Fibroblast of skin of right quadriceps (primary cell): ENCODE results near the gene CLDND2.
"Not testable (repeated sequence)": the region's sequence is repeated elsewhere in the genome, so short reads cannot be mapped to it uniquely, and the experiment has no call there.

Experiments used
- DNase-seq: peaks from one replicate; pipeline ENCODE4 v3.0.0-alpha.2; 2013

Gene CLDND2, protein sequence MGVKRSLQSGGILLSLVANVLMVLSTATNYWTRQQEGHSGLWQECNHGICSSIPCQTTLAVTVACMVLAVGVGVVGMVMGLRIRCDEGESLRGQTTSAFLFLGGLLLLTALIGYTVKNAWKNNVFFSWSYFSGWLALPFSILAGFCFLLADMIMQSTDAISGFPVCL

DNA sequence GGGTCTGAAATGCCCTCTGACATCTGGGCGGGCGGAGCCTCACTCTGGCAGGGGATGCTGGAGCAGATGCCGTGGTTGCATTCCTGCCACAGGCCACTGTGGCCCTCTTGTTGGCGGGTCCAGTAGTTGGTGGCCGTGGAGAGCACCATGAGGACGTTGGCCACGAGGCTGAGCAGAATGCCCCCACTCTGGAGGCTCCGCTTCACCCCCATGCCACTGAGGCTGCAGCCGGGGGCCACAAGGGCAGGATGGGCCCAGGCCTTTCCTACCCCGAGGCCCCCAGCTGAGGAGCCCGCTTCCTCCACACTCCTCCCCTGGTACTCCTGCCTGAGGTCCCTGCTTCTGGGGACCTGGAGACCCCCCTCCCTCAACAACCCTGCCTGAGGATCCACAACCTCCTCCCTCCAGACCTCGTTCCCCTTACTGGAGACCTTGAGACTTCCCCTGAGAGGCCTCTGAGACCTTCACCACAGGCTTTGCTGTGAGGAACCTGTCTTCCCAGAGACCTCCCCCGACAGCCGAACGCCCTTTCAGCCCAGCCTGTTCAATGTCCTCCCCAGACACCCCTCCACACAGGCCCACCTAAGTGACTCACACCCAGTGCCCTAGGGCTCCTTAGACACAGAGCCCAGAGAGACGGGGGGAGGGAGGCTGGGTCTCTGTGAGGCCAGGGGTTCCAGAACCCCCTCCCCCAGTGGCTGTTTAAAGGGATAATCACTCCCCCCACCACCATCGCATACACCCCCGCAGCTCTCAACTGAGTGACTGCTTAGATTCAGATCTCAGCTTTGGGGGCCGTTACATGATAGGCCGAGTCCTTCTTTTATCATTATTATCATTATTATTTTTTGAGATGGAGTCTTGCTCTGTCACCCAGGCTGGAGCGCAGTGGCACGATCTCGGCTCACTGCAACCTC, at the start of gene CLDND2:
TSS of gene CLDND2 (minus strand) at position 638 of the 917 bp plus-strand sequence. CDS start at position 212, 426 bp downstream.
- DNase-seq, result no peak

DNA sequence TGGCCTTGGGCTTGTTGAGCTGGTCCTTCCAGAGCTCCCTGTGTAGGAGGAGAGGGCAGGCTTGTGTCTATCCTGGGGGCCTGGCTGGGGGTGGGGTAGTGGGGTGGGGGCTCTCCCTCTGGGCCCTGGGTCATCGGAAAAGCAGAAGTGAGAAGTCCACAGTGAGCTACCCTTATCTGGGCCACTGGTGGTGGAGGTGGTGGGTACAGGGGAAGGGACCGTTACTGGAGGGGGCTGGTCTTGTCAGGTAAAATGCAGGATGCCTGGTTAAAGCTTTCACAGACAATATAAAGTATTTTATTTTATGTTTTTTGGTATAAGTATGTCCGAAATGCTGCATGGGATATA, 49.0 kb upstream of the CLDND2 start:
- no peak for DNase-seq

DNA sequence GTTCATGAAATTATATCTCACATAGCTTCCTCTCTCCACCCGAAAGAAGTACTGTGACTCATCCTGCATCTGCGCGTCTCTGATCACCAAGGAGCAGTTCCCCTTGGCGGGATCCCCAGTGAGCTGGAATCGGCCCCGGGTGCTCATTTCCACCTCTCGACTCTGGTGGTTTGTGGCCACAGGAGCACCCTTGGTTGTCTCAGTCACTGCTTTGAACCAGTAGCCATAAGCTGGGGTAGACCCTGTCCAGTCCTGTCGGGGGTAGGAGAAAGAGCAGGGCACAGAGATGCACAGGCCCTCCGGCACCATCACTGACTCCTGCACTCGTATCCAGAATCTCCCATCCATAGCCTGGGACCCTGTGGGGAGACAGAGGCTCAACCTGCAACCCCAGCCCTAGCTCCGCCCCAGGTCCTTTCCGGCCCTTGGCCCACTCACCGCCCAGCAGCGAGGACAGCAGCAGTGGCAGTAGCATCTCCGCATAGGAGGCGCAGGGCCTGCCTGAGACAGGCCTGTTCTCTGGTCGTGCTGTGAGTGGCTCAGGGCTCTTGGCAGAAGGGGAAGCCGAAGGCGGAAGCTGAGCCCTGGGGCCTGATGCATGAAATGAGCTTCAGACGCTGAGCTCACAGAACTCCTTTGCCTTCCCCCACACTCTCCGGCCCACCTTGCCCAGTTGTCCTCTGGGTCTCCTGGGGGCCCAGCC, 48.5 kb upstream of the CLDND2 start, which contains the start of gene SIGLEC10:
TSS of gene SIGLEC10 (minus strand) at position 536 of the 703 bp plus-strand sequence. CDS start at position 475, 61 bp downstream.
- DNase-seq, result no peak

DNA sequence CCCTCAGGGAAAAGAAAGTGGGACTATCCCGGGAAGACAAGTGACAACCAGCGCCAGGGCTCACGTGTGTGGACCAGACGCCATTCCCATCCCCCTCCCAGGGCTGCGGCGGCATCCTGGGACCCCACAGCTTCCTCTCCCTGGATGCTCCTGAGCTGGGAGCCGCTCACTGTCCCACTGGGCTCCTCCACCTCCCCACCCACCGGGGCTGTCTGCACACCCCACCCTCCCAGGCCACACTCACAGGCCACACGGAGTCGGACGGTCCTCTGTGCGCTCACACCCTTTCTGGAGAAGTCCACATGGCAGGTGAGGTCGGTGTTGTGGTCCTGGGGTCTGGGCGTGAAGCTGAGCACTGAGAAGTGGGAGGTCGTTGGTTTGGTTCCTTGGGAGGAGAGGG, 47.6 kb upstream of the CLDND2 start:
- not testable (repeated sequence) for DNase-seq

DNA sequence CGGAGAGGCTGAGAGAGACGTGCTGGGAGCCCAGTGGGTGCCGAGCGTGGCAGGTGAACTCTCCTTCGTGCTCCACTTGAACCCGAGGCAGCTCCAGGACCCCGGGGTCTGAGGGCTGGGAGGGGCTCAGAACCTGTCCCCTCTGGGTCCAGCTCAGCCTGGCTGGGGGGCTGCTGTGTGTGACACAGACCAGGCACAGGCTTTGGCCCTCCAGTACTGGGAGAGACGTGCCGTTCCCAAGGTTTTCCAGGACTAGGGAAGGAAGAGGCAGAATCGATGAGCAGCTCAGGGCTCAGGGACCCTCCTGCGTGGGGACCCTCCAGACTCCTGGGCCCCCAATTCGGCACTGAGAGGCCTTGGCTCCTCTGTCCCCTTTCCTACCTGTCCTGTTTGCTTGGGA, 46.4 kb upstream of the CLDND2 start:
- DNase-seq, result no peak

DNA sequence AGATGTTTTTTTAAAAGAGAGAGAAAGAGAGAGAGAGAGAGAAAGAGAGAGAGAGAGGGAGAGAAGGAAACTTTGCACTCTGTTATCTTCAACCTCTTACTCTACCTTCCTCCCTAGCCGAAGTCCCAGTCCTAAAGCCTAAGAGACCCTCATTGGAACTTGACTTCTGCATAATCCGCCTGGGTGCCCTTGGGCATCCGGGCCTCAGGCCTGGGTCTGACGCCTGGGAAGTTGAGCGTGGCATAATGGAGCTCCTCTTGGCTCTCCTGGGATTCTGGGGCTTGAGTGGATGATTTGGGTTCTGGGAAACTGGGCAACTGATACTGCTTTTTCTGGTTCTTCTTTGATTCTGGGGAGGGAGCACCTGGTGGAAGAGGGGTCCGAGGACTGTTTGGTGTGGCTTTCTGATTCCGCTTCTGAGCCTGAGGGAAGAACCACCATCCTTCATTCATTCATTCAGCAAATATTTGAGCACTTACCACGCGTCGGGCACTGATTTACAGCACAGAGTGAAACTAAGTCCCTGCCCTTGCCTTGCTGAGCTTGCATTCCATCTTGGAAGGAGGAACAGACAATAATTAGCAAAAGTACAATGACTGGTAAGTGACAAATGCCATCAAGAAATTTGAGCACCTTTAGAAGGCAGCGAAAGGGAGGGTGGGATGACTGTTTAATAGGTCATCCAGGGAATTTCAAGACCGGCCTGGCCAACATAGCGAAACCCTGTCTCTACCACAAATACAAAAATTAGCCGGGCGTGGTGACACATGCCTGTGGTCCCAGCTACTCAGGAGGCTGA, 42.3 kb upstream of the CLDND2 start:
- no peak for DNase-seq

DNA sequence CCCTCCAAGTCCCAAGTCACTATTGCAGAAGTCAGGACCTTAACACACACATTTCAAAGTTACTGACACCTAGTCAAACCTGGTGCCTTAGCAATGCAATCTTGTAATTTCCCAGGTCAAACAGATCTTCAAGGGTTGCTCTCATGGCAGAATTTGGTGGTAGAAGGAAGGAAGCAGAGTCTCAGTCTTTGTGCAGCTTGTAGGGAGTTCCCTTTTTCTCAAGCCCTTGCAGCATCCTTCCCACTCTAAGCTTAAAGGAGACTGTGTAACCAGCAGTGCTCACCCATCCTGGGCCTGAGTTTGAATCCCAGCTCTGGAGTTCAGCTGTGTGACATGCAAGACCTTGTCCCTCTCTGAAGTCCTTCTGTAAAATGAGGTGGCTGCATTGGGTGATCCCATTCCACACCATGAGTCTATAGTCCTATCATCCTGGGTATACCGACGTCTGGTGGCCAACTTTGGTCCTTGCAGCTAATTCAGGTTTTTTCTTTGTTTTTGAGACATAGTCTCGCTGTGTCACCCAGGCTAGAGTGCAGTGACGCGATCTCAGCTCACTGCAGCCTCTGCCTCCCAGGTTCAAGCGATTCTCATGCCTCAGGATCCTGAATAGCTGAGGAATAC, 38.8 kb upstream of the CLDND2 start:
- DNase-seq, result no peak

DNA sequence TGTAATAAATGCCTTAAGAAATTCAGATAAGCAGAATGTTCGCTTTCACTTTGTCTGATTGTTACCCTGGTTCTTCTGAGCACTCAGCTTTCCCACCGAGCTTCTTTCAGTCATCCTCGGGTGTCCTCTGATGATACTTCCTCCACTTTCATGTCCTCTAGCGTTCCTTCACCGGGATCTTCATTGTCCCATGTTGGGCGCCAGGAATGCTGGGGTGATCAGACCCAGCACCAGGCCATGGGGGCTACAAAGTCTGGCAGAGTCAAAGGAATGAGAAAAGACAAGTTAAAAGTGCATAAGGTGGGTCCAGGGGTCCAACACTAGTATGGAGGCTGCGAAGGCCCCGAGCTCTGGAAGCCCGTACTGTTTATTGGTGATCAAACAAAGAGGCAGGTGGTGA, 33.3 kb upstream of the CLDND2 start:
- DNase-seq, result no peak

DNA sequence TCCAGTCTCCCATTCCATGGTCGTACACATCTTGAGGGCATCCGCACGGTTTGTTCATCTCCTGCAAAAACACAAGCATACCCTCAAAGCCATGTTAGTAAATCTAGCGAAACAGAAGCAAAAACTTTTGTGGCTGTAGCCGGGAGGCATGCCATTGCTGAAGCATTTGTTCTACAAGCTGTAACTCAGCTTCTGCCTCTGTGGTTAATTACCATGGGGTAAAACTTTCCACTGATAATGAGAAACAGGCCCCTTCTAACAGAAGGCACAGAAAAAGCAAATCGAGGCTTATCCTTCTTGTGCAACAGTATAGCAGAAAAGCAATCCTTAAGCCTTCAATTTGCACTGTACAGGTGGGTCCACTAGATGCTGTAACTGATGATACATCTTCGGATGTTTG, 31.1 kb upstream of the CLDND2 start:
- not testable (repeated sequence) for DNase-seq

DNA sequence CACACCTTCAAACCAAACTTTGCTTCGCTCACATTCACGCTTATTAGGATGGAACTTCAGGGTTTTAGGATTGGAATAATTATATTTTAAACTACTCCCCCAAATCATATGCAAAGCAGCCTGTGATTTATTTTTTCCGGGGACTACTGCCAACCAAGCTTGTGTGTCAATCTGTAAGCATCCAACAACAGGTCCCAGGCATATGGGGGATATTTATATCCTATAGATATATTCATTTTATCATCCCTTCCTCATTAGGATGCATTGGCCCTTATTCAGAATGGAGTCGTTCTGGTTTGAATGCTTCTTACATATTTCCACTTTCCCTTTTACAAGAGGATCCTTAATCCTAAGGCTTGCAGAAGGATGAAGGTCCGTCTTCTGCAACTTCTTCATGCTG, 30.4 kb upstream of the CLDND2 start:
- DNase-seq, result no peak

DNA sequence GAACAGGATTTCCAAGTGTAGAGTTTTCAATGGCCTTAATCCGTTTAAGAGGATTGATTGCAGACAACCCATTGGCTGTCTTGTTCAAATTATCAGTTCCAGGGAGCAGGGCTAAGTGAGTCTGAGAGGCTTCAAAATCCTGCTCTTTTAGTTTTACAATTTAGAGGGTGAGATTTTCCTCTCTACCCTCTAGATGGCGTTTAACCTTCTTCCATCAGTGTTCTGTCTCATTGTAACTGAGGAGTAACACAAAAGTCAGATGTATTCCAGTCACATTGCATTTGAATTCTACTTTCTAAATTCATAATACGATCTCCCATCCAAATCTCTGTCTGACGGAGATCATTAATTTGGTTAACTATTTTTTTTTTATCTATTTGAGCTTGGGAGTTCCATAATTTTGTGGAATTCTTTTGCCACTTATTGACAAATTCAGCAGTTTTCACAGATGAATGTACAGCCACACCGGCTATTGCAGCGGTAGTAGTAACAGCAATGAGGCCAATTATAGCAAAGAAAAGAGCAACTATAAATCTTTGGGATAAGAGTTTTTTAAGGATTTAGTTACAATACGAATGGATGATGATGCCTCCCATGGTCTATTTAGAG, 29.4 kb upstream of the CLDND2 start:
- peak; percentile 9 for DNase-seq

DNA sequence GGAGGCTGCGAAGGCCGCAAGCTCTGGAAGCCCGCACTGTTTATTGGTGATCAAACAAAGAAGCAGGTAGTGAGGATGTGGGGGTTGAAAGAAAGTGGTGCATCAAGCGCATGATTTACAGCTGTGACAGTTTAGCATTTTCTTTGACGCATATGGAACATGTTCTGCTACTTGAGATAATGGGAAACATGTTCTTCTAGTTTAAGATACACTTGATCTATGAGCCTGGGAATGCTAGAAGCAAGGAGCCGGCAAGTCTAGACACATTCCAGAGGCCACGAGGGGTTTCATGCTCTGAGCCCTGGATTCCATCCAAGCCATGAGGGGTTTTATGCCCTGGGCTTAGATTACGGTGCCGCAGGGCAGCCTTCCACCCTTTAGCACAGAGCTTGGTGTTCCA, 28.6 kb upstream of the CLDND2 start:
- DNase-seq, result peak; percentile 47

DNA sequence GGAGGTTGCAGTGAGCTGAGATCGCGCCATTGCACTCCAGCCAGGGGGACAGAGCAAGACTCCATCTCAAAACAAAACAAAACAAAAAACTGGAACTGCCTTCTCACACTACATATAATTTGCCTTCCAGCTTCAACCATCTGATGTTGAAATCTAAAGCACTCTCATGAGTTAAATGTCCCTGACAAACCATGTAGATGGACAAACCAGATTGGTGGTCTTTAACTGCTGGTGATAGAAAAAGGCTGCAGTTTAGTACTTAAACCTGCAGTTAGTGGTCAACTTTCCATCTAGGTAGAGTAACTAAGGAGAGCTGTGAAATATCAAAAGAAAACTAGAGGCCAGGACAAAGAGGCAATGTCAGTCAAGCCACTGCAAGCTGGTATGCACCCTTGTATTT, 27.4 kb upstream of the CLDND2 start:
- no peak for DNase-seq

DNA sequence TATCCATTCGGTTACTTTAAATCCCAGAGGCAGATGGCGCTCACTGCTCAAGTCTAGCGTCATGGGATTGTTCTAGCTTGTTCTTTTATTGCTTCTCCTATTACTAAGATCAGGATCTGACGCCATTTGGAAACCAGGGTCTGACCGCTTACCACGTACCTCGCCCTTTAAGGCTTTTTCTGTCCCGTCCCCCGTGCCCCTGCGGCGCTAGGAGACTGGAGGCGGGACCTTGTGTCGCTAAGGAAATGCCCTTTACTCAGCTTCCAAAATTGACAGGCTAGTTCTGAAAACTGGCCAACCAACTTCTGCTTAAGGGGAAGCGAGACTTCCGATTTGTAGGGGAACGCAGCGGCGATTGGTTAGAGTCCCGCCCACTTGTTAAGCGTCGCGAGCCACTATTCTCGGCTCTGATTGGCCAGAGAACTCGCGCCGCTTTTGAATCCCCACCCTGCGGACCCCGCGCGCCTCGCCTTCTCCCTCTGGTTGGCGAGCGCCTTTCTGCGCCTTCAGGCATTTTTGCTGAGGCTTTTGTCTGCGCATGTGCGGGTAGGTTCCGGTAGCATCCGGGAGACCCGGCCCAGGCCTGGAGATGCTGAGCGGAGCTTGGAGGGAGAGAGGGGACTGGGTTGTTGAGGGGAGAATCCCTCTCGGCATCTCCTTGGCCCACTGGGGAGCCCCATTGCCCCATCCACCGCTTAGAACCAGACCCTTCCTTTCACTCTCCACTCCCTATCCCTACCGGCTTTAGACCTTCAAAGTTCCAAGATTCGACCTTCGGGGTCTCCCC, 25.4 kb upstream of the CLDND2 start:
- peak; percentile 99 for DNase-seq

DNA sequence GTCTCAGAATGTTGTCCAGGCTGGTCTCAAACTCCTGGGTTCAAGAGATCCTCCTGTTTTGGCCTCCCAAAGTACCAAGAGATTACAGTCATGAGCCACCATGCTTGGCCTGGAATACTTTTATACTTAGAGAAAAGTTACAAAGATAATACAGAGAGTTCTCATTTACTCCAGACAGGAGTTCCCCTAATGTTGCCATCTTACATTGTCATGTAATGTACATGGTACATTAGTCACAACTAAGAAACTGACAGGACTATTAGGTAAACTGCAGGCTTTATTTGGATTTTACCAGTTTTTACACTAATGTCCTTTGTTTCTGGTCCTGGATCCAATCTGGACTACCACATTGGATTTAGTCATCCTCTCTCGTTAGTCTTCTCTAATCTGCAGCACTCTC, 23.9 kb upstream of the CLDND2 start:
- DNase-seq, result no peak

DNA sequence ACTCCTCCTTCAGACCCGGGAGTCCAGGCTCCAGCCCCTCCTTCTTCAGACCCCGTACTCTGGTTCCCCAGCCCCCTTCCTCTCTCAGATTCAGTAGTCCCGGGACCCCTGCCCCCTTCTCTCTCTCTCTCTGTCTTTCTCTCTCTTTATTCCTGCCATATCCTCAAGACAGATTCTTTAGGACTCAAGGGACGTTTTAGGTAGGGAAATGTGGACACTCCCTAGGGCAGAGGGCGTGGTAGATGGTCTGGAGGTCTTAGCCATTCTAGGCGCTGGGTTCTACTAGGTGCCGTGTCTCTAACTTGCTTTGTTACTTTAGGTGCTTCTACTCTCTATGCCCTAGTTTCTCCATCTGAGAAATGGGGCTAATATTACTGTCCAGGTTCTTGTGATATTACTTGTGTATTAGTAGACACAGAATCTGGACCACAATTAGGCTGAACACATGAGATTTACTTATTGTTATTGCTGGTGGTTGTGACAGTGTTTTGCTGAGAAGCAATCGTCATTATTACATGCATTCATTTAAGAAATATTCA, 22.3 kb upstream of the CLDND2 start:
- no peak for DNase-seq

DNA sequence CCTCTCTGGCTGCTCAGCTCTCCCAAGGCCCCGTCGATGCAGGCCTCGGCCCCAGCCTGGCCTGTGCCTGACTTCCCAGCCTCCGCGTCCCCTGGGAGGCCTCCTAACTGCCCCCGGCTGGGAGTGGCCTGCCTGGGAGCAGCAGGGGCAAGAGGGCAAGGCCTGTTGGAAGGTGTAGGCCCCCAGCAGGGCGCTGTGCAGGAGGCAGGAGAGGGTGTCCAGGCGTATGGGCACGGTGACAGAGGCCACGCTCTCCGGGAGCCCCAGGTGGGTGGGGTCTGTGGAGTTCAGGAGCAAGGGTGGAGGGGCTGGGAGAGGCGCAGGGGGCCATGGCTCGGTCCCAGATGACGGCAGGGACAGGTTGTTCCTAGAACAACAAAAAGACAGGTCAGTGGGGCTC, 20.3 kb upstream of the CLDND2 start:
- no peak for DNase-seq

DNA sequence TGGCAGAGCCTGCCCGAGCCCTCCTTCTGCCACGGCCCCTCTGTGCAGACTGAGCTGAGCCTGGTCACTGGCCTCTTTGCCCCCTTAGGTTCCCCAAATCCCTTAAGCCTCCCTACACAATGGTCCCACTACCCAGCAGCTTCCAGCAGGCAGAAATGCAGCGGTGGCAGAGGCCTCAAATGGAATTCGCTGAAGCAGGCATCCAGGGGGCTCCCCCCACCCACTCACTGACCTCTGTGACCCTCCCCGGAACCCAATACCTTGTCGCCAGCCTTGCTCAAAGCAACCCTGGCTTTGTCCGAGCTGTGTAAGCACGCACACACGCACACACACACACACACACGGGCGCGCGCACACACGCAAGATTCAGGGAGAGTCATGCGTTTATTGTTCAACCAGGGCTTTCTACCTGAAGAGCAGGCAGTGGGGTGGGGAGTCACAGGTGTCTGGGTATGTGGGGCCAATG, 19.2 kb upstream of the CLDND2 start, which contains the start of gene LIM2:
TSS of gene LIM2 (minus strand) at position 51 of the 466 bp plus-strand sequence. CDS start 531 bp downstream, outside the sequence.
- no peak for DNase-seq

DNA sequence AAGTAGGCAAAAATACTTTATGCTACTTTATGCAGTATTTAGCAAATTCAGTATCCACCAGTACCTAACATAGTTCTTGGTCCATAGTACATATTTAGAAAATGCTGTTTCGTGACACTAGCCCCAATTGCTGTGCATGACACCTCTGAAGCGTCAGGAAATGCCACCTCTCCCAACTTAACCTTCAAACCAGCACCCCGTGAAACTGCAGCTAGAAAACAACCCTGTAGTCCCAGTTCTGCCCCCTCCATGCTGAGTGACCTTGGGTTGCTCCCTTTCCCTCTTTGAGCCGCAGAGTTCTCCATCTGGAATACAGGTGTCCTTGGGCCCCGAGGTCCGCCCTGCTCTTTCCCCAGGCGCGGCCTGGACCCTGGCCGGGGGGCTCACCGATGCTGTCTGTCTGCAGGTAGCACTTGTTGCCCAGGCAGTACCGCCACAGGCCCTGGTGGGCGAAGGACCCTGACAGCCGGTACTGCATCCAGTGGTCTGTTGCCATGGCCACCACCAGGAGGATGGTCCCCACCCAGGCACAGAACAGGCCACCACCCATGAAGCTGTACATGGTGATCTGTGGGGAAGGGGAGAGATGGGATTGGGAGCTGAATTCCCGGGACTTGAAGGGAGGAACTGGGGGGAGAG, 18.2 kb upstream of the CLDND2 start:
- DNase-seq, result no peak

DNA sequence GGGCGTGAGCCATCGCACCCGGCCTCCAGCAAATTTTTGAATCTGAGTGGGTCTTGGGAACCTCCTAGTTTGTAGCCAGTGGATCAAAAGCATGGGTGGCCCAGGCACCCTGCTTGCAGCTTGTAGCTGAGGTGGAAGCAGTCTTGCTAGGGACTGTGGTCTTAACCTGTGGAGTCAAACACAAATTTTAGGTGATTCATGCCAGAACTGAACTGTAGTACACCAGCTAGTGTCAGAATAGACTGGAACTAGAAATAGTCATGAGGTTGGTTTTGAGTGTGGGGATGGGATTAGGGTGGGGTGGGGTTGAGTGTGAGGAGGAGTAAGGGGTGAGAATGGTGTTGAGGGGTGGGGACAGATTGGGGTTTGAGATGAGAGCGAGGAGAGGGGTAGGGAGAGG, 13.2 kb upstream of the CLDND2 start:
- DNase-seq, result no peak
